ENCODE results near the gene MEPCE.
"Not testable (repeated sequence)": the region's sequence is repeated elsewhere in the genome, so short reads cannot be mapped to it uniquely, and the experiment has no call there.

Gene MEPCE

GRCh38 chr7:100444311-100445278 lies 15.0 kb downstream of the MEPCE start:
- H3K27me3 ChIP-seq (ENCODE audit: control insufficient read depth, insufficient read depth, low read length): no peaks in the 10 kb centered on the region
- H3K36me3 ChIP-seq (ENCODE audit: control insufficient read depth, insufficient read depth, low read length): no peaks in the 10 kb centered on the region
- H3K4me1 ChIP-seq (ENCODE audit: control insufficient read depth, insufficient read depth, low read length): no peaks in the 10 kb centered on the region
- no CpG with 5 or more reads among the region's 14 CpGs for WGBS (ENCODE audit: insufficient coverage, insufficient read length)
- no peak overlapping the region for H3K27ac ChIP-seq (ENCODE audit: low read length)
- no peaks in the 10 kb centered on the region for H3K9me3 ChIP-seq (ENCODE audit: control insufficient read depth, insufficient read depth, low read length)
- DNase-seq (ENCODE audit: low read depth, low spot score): no peak
- H3K4me3 ChIP-seq (ENCODE audit: low read length): no peak overlapping the region

GRCh38 chr7:100446040-100446439 lies 16.4 kb downstream of the MEPCE start:
- no peaks in the 10 kb centered on the region for H3K4me1 ChIP-seq (ENCODE audit: control insufficient read depth, insufficient read depth, low read length)

DNA sequence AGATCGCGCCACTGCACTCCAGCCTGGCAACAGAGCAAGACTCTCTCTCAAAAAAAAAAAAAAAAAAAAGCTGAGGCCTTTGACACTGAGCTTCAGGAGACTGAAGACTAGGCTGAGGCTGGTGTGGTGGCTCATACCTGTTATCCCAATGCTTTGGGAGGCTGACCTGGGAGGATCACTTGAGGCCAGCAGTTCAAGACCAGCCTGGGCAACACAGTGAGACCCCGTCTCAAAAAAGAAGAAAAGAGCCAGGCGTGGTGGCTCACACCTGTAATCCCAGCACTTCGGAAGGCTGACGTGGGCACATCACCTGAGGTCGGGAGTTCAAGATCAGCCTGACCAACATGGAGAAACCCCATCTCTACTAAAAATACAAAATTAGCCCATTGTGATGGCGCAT lies 17.7 kb downstream of the MEPCE start:
- not testable (repeated sequence) for H3K27ac ChIP-seq (ENCODE audit: low read length); H3K4me1 ChIP-seq (ENCODE audit: control insufficient read depth, insufficient read depth, low read length); DNase-seq (ENCODE audit: low read depth, low spot score); H3K9me3 ChIP-seq (ENCODE audit: control insufficient read depth, insufficient read depth, low read length); H3K4me3 ChIP-seq (ENCODE audit: low read length); H3K36me3 ChIP-seq (ENCODE audit: control insufficient read depth, insufficient read depth, low read length); H3K27me3 ChIP-seq (ENCODE audit: control insufficient read depth, insufficient read depth, low read length)
- no CpG with 5 or more reads among the region's 8 CpGs for WGBS (ENCODE audit: insufficient coverage, insufficient read length)

More at GRCh38 chr7:100446040-100446439, 16.4 kb downstream of the MEPCE start:
- Histone ChIP-seq H3K4me3 (ENCODE audit: low read length) (no peak overlapping the region), H3K27me3 (ENCODE audit: control insufficient read depth, insufficient read depth, low read length) (no peaks in the 10 kb centered on the region), H3K9me3 (ENCODE audit: control insufficient read depth, insufficient read depth, low read length) (no peaks in the 10 kb centered on the region), H3K27ac (ENCODE audit: low read length) (no peak overlapping the region), H3K36me3 (ENCODE audit: control insufficient read depth, insufficient read depth, low read length) (no peaks in the 10 kb centered on the region)
- WGBS (ENCODE audit: insufficient coverage, insufficient read length): no CpG with 5 or more reads among the region's 2 CpGs
- DNase-seq (ENCODE audit: low read depth, low spot score): no peak

DNA sequence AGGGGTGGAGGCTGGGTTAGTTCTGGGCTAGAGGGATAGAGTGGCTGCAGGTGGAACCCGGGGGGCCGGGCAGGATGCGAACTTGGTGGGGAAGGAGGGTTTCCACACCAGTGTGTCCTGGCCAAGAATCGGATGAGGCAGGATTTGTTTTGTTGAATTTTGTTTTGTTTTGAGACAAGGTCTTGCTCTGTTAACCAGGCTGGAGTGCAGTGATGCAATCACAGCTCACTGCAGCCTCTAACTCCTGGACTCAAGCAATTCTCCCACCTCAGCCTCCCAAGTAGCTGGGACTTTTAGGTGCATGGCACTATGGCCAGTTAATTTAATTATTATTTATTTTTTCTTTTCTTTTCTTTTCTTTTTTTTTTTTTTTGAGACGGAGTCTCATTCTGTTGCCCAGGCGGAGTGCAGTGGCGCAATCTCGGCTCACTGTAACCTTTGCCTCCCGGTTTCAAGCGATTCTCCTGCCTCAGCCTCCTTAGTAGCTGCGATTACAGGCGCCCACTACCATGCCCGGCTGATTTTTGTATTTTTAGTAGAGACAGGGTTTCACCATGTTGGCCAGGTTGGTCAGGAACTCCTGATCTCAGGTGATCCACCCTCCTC lies 19.7 kb downstream of the MEPCE start:
- Histone ChIP-seq H3K27me3 (ENCODE audit: control insufficient read depth, insufficient read depth, low read length) (no peaks in the 10 kb centered on the region), H3K36me3 (ENCODE audit: control insufficient read depth, insufficient read depth, low read length) (no peaks in the 10 kb centered on the region), H3K27ac (ENCODE audit: low read length) (no peak overlapping the region), H3K9me3 (ENCODE audit: control insufficient read depth, insufficient read depth, low read length) (no peaks in the 10 kb centered on the region), H3K4me1 (ENCODE audit: control insufficient read depth, insufficient read depth, low read length) (no peaks in the 10 kb centered on the region), H3K4me3 (ENCODE audit: low read length) (no peak overlapping the region)
- no CpG with 5 or more reads among the region's 13 CpGs for WGBS (ENCODE audit: insufficient coverage, insufficient read length)
- DNase-seq (ENCODE audit: low read depth, low spot score): no peak

DNA sequence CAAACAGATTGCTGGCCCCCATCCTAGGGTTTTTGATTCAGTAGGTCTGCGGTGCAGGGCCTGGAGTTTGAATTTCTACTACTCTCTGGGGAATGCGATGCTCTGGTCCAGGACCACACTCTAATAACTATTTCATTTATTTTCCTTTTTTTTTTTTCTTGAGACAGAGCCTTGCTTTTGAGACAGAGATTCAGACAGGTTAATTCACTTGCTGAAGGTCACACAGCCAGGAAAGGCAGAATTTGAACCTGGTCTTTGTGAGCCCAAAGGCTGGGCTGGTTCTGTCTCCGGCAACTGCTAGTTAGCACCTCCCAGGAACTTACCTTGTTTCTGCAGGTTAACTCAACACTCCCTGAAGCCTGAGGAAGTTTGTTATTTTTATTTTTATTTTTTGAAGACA lies 22.9 kb downstream of the MEPCE start:
- no peak overlapping the region for H3K27ac ChIP-seq (ENCODE audit: low read length)

GRCh38 chr7:100453854-100454253 lies 24.2 kb downstream of the MEPCE start:
- H3K4me1 ChIP-seq (ENCODE audit: control insufficient read depth, insufficient read depth, low read length); H3K9me3 ChIP-seq (ENCODE audit: control insufficient read depth, insufficient read depth, low read length); H3K36me3 ChIP-seq (ENCODE audit: control insufficient read depth, insufficient read depth, low read length); H3K27ac ChIP-seq (ENCODE audit: low read length); H3K4me3 ChIP-seq (ENCODE audit: low read length); DNase-seq (ENCODE audit: low read depth, low spot score); H3K27me3 ChIP-seq (ENCODE audit: control insufficient read depth, insufficient read depth, low read length): not testable (repeated sequence)
- WGBS (ENCODE audit: insufficient coverage, insufficient read length): no CpG with 5 or more reads among the region's 8 CpGs

More for the DNA sequence above, 22.9 kb downstream of the MEPCE start:
- Histone ChIP-seq H3K36me3 (ENCODE audit: control insufficient read depth, insufficient read depth, low read length) (no peaks in the 10 kb centered on the region), H3K9me3 (ENCODE audit: control insufficient read depth, insufficient read depth, low read length) (no peaks in the 10 kb centered on the region), H3K27me3 (ENCODE audit: control insufficient read depth, insufficient read depth, low read length) (no peaks in the 10 kb centered on the region), H3K4me3 (ENCODE audit: low read length) (no peak overlapping the region), H3K4me1 (ENCODE audit: control insufficient read depth, insufficient read depth, low read length) (peaks cover 5% of the 10 kb centered on the region; the same call in 1 of the 2 replicates)
- WGBS (ENCODE audit: insufficient coverage, insufficient read length): no CpG with 5 or more reads among the region's 3 CpGs
- no peak for DNase-seq (ENCODE audit: low read depth, low spot score)

- no CpG with 5 or more reads among the region's 3 CpGs for WGBS (ENCODE audit: insufficient coverage, insufficient read length)
- DNase-seq (ENCODE audit: low read depth, low spot score): no peak
- Histone ChIP-seq H3K27me3 (ENCODE audit: control insufficient read depth, insufficient read depth, low read length) (no peaks in the 10 kb centered on the region), H3K9me3 (ENCODE audit: control insufficient read depth, insufficient read depth, low read length) (no peaks in the 10 kb centered on the region), H3K4me3 (ENCODE audit: low read length) (no peak overlapping the region), H3K27ac (ENCODE audit: low read length) (no peak overlapping the region), H3K36me3 (ENCODE audit: control insufficient read depth, insufficient read depth, low read length) (no peaks in the 10 kb centered on the region), H3K4me1 (ENCODE audit: control insufficient read depth, insufficient read depth, low read length) (peaks cover 5% of the 10 kb centered on the region; the same call in 1 of the 2 replicates)
Measured at GRCh38 chr7:100455206-100455605, 25.6 kb downstream of the MEPCE start.

GRCh38 chr7:100456562-100456961 lies 26.9 kb downstream of the MEPCE start:
- DNase-seq (ENCODE audit: low read depth, low spot score): no peak
- Histone ChIP-seq H3K9me3 (ENCODE audit: control insufficient read depth, insufficient read depth, low read length) (no peaks in the 10 kb centered on the region), H3K4me3 (ENCODE audit: low read length) (no peak overlapping the region), H3K4me1 (ENCODE audit: control insufficient read depth, insufficient read depth, low read length) (peaks cover 5% of the 10 kb centered on the region; the same call in 1 of the 2 replicates), H3K27ac (ENCODE audit: low read length) (no peak overlapping the region), H3K27me3 (ENCODE audit: control insufficient read depth, insufficient read depth, low read length) (no peaks in the 10 kb centered on the region), H3K36me3 (ENCODE audit: control insufficient read depth, insufficient read depth, low read length) (no peaks in the 10 kb centered on the region)
- 100% methylated on average over 2 of the region's 14 CpGs for WGBS (ENCODE audit: insufficient coverage, insufficient read length)

GRCh38 chr7:100457033-100457432 lies 27.4 kb downstream of the MEPCE start:
- Histone ChIP-seq H3K4me1 (ENCODE audit: control insufficient read depth, insufficient read depth, low read length) (peaks cover 5% of the 10 kb centered on the region; the same call in 1 of the 2 replicates), H3K27ac (ENCODE audit: low read length) (no peak overlapping the region), H3K9me3 (ENCODE audit: control insufficient read depth, insufficient read depth, low read length) (no peaks in the 10 kb centered on the region), H3K36me3 (ENCODE audit: control insufficient read depth, insufficient read depth, low read length) (no peaks in the 10 kb centered on the region), H3K4me3 (ENCODE audit: low read length) (no peak overlapping the region), H3K27me3 (ENCODE audit: control insufficient read depth, insufficient read depth, low read length) (no peaks in the 10 kb centered on the region)
- DNase-seq (ENCODE audit: low read depth, low spot score): no peak
- WGBS (ENCODE audit: insufficient coverage, insufficient read length): no CpG with 5 or more reads among the region's 6 CpGs

GRCh38 chr7:100464210-100464660 lies 34.6 kb downstream of the MEPCE start, which contains the start of gene SPACDR:
TSS of gene SPACDR (minus strand) at chr7:100464260. CDS start at chr7:100464025, 235 bp downstream.
- no CpG with 5 or more reads among the region's 7 CpGs for WGBS (ENCODE audit: insufficient coverage, insufficient read length)
- Histone ChIP-seq H3K36me3 (ENCODE audit: control insufficient read depth, insufficient read depth, low read length) (no peaks in the 10 kb centered on the region), H3K27ac (ENCODE audit: low read length) (no peak within 1 kb of the TSS), H3K4me1 (ENCODE audit: control insufficient read depth, insufficient read depth, low read length) (no peaks in the 10 kb centered on the region), H3K4me3 (ENCODE audit: low read length) (no peak within 1 kb of the TSS), H3K9me3 (ENCODE audit: control insufficient read depth, insufficient read depth, low read length) (no peaks in the 10 kb centered on the region), H3K27me3 (ENCODE audit: control insufficient read depth, insufficient read depth, low read length) (no peaks in the 10 kb centered on the region)
- no peak for DNase-seq (ENCODE audit: low read depth, low spot score)
